HFF-Myc (cell line): ENCODE data around the gene DGKG.

ENCODE experiments used
- DNase-seq: peaks from one replicate; pipeline ENCODE4 v3.0.0-alpha.2; 2011; ENCODE audit warnings: low read depth; ENCODE audit errors: extremely low read depth
- H3K4me3 ChIP-seq: replicated peaks from 2 replicates; pipeline ENCODE4 v1.5.1; 2011; ENCODE audit warnings: low read depth, mild to moderate bottlenecking, control low read depth, low read length
- CTCF ChIP-seq: IDR thresholded peaks from 2 replicates; pipeline ENCODE4 v1.5.1; 2012; ENCODE audit warnings: mild to moderate bottlenecking, low read depth, low read length, control low read depth; ENCODE audit errors: missing control alignments

Gene DGKG

GRCh38 chr3:186099178-186099577 lies 262.9 kb downstream of the DGKG start:
- no peak overlapping the region for H3K4me3 ChIP-seq
- TF ChIP-seq CTCF: no peak
- DNase-seq: peak; percentile 69

GRCh38 chr3:186098740-186099139 lies 263.3 kb downstream of the DGKG start:
- no peak for DNase-seq
- H3K4me3 ChIP-seq: 0 out of 2 replicates have a peak overlapping the region, but pooled peaks have one; percentile 16
- no peak for TF ChIP-seq CTCF

GRCh38 chr3:186097663-186098451 lies 264.2 kb downstream of the DGKG start:
- peak overlapping the region; percentile 16 for H3K4me3 ChIP-seq
- DNase-seq: peak; percentile 60
- no peak for TF ChIP-seq CTCF

- no peak for TF ChIP-seq CTCF
- H3K4me3 ChIP-seq: no peak overlapping the region
- DNase-seq: no peak
Observed at GRCh38 chr3:186097317-186097662, 264.7 kb downstream of the DGKG start.
